Heart left ventricle (tissue), 16 donors: Measurements from ENCODE around the gene SHC4. TPM values are rescaled to one million over a fixed set of nuclear protein-coding genes. Genes with fewer than 3 reads are reported as not detected.
A peak's percentile ranks its signal among the peaks of the same experiment; 100 is the strongest.

Source experiments
- ATAC-seq, 4 donors: fragments of 200-7000 bp; cut with Tn5 transposase; one replicate each; pipeline ENCODE4 v1.9.1; 2020 to 2022; ENCODE audit warnings: moderate library complexity in 4 of 4, mild to moderate bottlenecking in 3 of 4, moderate number of reproducible peaks in 1 of 4
- DNase-seq, 5 donors: peaks; one replicate each; pipeline ENCODE4 v3.0.0-alpha.2; 2020
- H3K27ac ChIP-seq, 12 donors: fragments of 200-600 bp; sonication (generic) in 4 of 12; one replicate each; pipeline versions ENCODE4 v1.5.0 to v1.8.0; 2016 to 2022; ENCODE audit warnings: mild to moderate bottlenecking in 2 of 12
- H3K27me3 ChIP-seq, 9 donors: fragments of 200-600 bp; sonication (generic) in 2 of 9; one replicate each; pipeline versions ENCODE4 v1.5.1 to v1.8.0; 2016 to 2022; ENCODE audit warnings: mild to moderate bottlenecking in 3 of 9
- H3K36me3 ChIP-seq, 9 donors: fragments of 200-600 bp; sonication (generic) in 2 of 9; one replicate each; pipeline versions ENCODE4 v1.5.0 to v1.8.0; 2018 to 2022; ENCODE audit warnings: mild to moderate bottlenecking in 2 of 9
- H3K4me1 ChIP-seq, 12 donors: fragments of 200-600 bp; sonication (generic) in 4 of 12; one replicate each; pipeline versions ENCODE4 v1.5.0 to v1.8.0; 2016 to 2022; ENCODE audit warnings: mild to moderate bottlenecking in 3 of 12
- H3K4me3 ChIP-seq, 12 donors: fragments of 200-600 bp; sonication (generic) in 4 of 12; one replicate each; pipeline versions ENCODE4 v1.5.0 to v1.8.0; 2017 to 2022; ENCODE audit warnings: mild to moderate bottlenecking in 9 of 12, moderate library complexity in 4 of 12
- H3K9me3 ChIP-seq, 12 donors: fragments of 200-600 bp; sonication (generic) in 4 of 12; one replicate each; pipeline versions ENCODE4 v1.5.0 to v1.8.0; 2016 to 2022; ENCODE audit warnings: mild to moderate bottlenecking in 1 of 12
- CTCF ChIP-seq, 12 donors: fragments of 200-600 bp; sonication (generic) in 4 of 12; IDR thresholded peaks; one replicate each; pipeline versions ENCODE4 v1.5.0 to v1.8.0; 2018 to 2022; ENCODE audit warnings: antibody characterized with exemption in 12 of 12, mild to moderate bottlenecking in 5 of 12
- POLR2A ChIP-seq, 2 donors: fragments of 450-650 bp; IDR thresholded peaks; one replicate each; pipeline ENCODE4 v1.6.1; 2017; ENCODE audit warnings: antibody characterized with exemption in 2 of 2, mild to moderate bottlenecking in 2 of 2, moderate library complexity in 2 of 2
- WGBS, 4 donors: extraction: QIAGEN DNeasy Blood & Tissue Kit in 2 of 4; methylation state at CpG; one replicate each; pipeline versions ENCODE4 v1.1.5 to v1.1.7; 2013 to 2018; 5-methylcytosine and 5-hydroxymethylcytosine counted together
- intact Hi-C, 10 donors: fragments of 100-400 bp; cut with DNase I; formaldehyde crosslinking; loops; one replicate each; pipeline versions ENCODE4 v1.11.1 to v1.14.2; 2022
- polyA plus RNA-seq, 2 donors: library from polyadenylated mRNA; stranded (reverse); fragments of 200-250 nt; gene quantifications; one replicate each; pipeline ENCODE4 v1.2.3, GENCODE V29; 2013
- total RNA-seq, 9 donors: library from RNA; depleted of rRNA in 2 of 9; stranded (reverse); fragments of >200 nt in 2 of 9; fragmentation: NEBNext Ultra II Directional in 3 of 9; extraction: Animal tissue kit (Norgen Biotek cat#: 25700) in 3 of 9; gene quantifications; one replicate each; pipeline versions ENCODE4 v1.1.0 to v1.2.4, GENCODE V29; 2016 to 2023
- donor health status: ischemic (EF 13 %, LVEDD 7.1; RV severe dilation, severe dysfunction).
- donor health status: healthy with polysubstance abuse.
- donor health status: DM: no; HTN: yes; CAD: no.
- donor health status: DM: no; HTN: no; CAD: no.
- donor health status: ischemic (EF 25% LVEDD 6.9; RV normal size, moderate dysfunction).
- donor health status: ischemic (EF 25% LVEDD 5.7; RV mildly dilated, moderate dysfunction).
- donor health status: healthy.
- donor health status: DM: yes; HTN: yes; CAD: no.
- donor health status: ischemic (EF 35%, LVEDD 5.7; RV mildly dilated, moderate dysfunction).
- donor health status: nonischemic (EF 11% LVEDD 7.7; RV severe dilation, severe dysfunction).
- donor health status: DM: yes; HTN: yes; CAD: no.
- donor health status: PGD.
- donor health status: ischemic (EF 29% LVEDD 5.4; RV normal size, mild dysfunction).
- donor health status: nonischemic (EF 23%, LVEDD 6.1; RV moderate dilation, normal function).

The SHC4 gene
- total and polyA plus RNA-seq, 11 donors, result 1.3 to 4.1 (median 2.2) TPM

- no peaks in the 10 kb centered on the region for H3K27me3 ChIP-seq
- intact Hi-C loops, result no loop called here
- no peak overlapping the region for H3K27ac ChIP-seq
- TF ChIP-seq CTCF (IDR thresholded peaks at IDR 0.05) (no peak), POLR2A (IDR thresholded peaks at IDR 0.05) (peak in 1 of 2 donors; percentile 4)
- 10 to 15% (median 11%) methylated on average over 22 to 25 of the region's 25 CpGs for WGBS, 4 donors
- H3K4me3 ChIP-seq, result peak overlapping the region; percentile 22 to 83 (median 72)
- ATAC-seq, result no peak
- no peaks in the 10 kb centered on the region for H3K9me3 ChIP-seq
- no peak for DNase-seq
- no peaks in the 10 kb centered on the region for H3K36me3 ChIP-seq
- H3K4me1 ChIP-seq, result peaks cover 0 to 21% (median 11%) of the 10 kb centered on the region in 12 donors
Observed at GRCh38 chr15:48811325-48811958, 152.3 kb downstream of the SHC4 start.

- Histone ChIP-seq H3K27ac (peak within 1 kb of the TSS in 4 of 12 donors; percentile 0 to 60 (median 24)), H3K9me3 (no peaks in the 10 kb centered on the region)
- peak; percentile 96 to 98 (median 97) for DNase-seq
Observed at GRCh38 chr15:48810414-48811324, 153.1 kb downstream of the SHC4 start, which contains the start of gene CEP152. Gene CEP152, minus strand, starts transcription at chr15:48811069. Its CDS starts 5,420 bp downstream, at chr15:48805649.

DNA sequence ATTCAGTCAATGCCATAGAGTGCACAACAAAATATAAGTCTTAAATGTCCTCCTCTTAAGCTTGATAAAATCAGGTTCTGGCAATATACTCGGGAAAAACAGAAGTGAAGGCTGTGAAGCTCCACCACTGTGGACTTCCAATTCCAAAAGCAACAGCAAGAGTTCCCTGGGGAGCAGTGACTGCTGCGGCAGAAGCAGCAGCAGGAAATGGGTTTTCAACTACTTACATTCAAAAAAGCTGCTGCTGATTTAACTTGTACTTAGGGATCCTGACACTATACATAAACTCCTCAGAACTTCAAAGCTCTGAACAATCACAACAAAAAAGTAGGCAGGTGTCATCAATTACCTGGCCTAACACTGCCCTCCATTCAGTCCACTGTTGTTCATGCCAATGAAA lies 157.6 kb downstream of the SHC4 start:
- WGBS, 4 donors, result 33 to 42% (median 37%) methylated on average over 2 of the region's 2 CpGs
- Histone ChIP-seq H3K4me3 (no peak overlapping the region), H3K4me1 (peaks cover 0 to 20% (median 10%) of the 10 kb centered on the region in 12 donors), H3K27me3 (no peaks in the 10 kb centered on the region), H3K36me3 (peaks cover 0 to 4% (median 0%) of the 10 kb centered on the region in 9 donors), H3K27ac (peak overlapping the region in 1 of 12 donors; percentile 35), H3K9me3 (no peaks in the 10 kb centered on the region)
- no peak for TF ChIP-seq CTCF (IDR thresholded peaks at IDR 0.05)
- no peak for TF ChIP-seq POLR2A (IDR thresholded peaks at IDR 0.05)
- intact Hi-C loops, result loop anchor here in 5 of 10 donors (10.0 kb wide), 4 partner anchors 161 to 451 kb away; partner anchors contain the start of gene FBN1 (in 3 of the 5)
- DNase-seq (peak in 4 of 5 donors; percentile 33 to 48 (median 38)), ATAC-seq (no peak)

More at GRCh38 chr15:48810414-48811324, 153.1 kb downstream of the SHC4 start, which contains the start of gene CEP152:
- H3K4me3 ChIP-seq, result peak within 1 kb of the TSS; percentile 22 to 83 (median 72)
- peak; percentile 97 to 99 (median 98) for ATAC-seq
- intact Hi-C loops, result no loop called here
- H3K27me3 ChIP-seq, result no peaks in the 10 kb centered on the region
- H3K4me1 ChIP-seq, result peaks cover 0 to 25% (median 15%) of the 10 kb centered on the region in 12 donors
- 1 to 2% (median 1%) methylated on average over 22 to 51 of the region's 51 CpGs for WGBS, 4 donors
- H3K36me3 ChIP-seq, result no peaks in the 10 kb centered on the region
- TF ChIP-seq POLR2A (IDR thresholded peaks at IDR 0.05) (peak in 1 of 2 donors; percentile 42), CTCF (IDR thresholded peaks at IDR 0.05) (no peak)
